PC-9 (cell line): ENCODE results near the gene RIMBP2. TPM values are rescaled to one million over a fixed set of nuclear protein-coding genes. Genes with fewer than 3 reads are reported as not detected.

ENCODE experiments used
- BruUV-seq: library from RNA; stranded (reverse); fragments of 400-500 nt; replicated peaks from 2 replicates; lab custom pipeline; 2021; lab: Mats Ljungman, UMichigan
- CTCF ChIA-PET: fragments of 300-600 bp; sonication (Branson Sonifier 250); formaldehyde crosslinking; loops from one replicate; lab custom pipeline; 2022; ENCODE audit warnings: antibody characterized with exemption; lab: Charles Lee
- POLR2A ChIA-PET: fragments of 300-600 bp; sonication (Branson Sonifier 250); formaldehyde crosslinking; loops from one replicate; lab custom pipeline; 2022; ENCODE audit warnings: antibody characterized with exemption; ENCODE audit not compliant: unreplicated experiment; lab: Charles Lee
- DNase-seq, 2 experiments: peaks; one replicate each; pipeline versions ENCODE4 v3.0.0 to v3.0.0-alpha.2; 2015 to 2022; ENCODE audit warnings: mixed read lengths in 1 of 2
- H2AFZ ChIP-seq: fragments of 200-600 bp; sonication (generic); 2 replicates; pipeline ENCODE4 v1.8.1; 2017; ENCODE audit warnings: antibody characterized with exemption
- H3F3A ChIP-seq: fragments of 200-600 bp; sonication (generic); 2 replicates; pipeline ENCODE4 v1.8.1; 2017; ENCODE audit warnings: antibody characterized with exemption, mild to moderate bottlenecking, low read depth; ENCODE audit not compliant: insufficient read depth
- H3K27ac ChIP-seq: fragments of 200-600 bp; sonication (generic); 2 replicates; pipeline ENCODE4 v1.6.1; 2016; ENCODE audit warnings: mixed run types
- H3K27me3 ChIP-seq: fragments of 200-600 bp; sonication (generic); 2 replicates; pipeline ENCODE4 v1.6.1; 2016; ENCODE audit warnings: low read depth, mixed run types; ENCODE audit not compliant: insufficient read depth
- H3K36me3 ChIP-seq: fragments of 200-600 bp; sonication (generic); 2 replicates; pipeline ENCODE4 v1.6.1; 2016; ENCODE audit warnings: low read depth, mixed run types
- H3K4me1 ChIP-seq: fragments of 200-600 bp; sonication (generic); replicated peaks from 2 replicates; pipeline ENCODE4 v1.6.1; 2016; ENCODE audit warnings: mixed run types; ENCODE audit not compliant: insufficient read depth
- H3K4me2 ChIP-seq: fragments of 200-600 bp; sonication (generic); 2 replicates; pipeline ENCODE4 v1.6.1; 2017; ENCODE audit warnings: mixed run types
- H3K4me3 ChIP-seq: fragments of 200-600 bp; sonication (generic); 2 replicates; pipeline ENCODE4 v1.6.1; 2016; ENCODE audit warnings: mixed run types
- H3K79me2 ChIP-seq: fragments of 200-600 bp; sonication (generic); 2 replicates; pipeline ENCODE4 v1.6.1; 2017; ENCODE audit warnings: low read depth, mixed run types
- H3K9me2 ChIP-seq: fragments of 200-600 bp; sonication (generic); 2 replicates; pipeline ENCODE4 v1.8.1; 2017; ENCODE audit warnings: mild to moderate bottlenecking; ENCODE audit not compliant: insufficient read depth
- H3K9me3 ChIP-seq: fragments of 200-600 bp; sonication (generic); 2 replicates; pipeline ENCODE4 v1.8.1; 2016; ENCODE audit warnings: low read depth; ENCODE audit not compliant: insufficient read depth
- H4K20me1 ChIP-seq: fragments of 200-600 bp; sonication (generic); 2 replicates; pipeline ENCODE4 v1.8.1; 2017; ENCODE audit not compliant: insufficient read depth
- CTCF ChIP-seq: fragments of 200-600 bp; sonication (generic); conservative IDR thresholded peaks from 2 replicates; pipeline ENCODE4 v1.6.1; 2017; ENCODE audit warnings: mixed run types, antibody characterized with exemption, mild to moderate bottlenecking, moderate library complexity
- EZH2 ChIP-seq: fragments of 200-600 bp; sonication (generic); IDR thresholded peaks from 2 replicates; pipeline ENCODE4 v1.8.0; 2017; ENCODE audit warnings: antibody characterized with exemption, low read depth
- intact Hi-C: fragments of 100-400 bp; cut with micrococcal nuclease; formaldehyde crosslinking; loops from one replicate; pipeline ENCODE4 v1.10.0; 2022; ENCODE audit not compliant: unreplicated experiment
- total RNA-seq: library from RNA; stranded (reverse); gene quantifications from 2 replicates; pipeline ENCODE4 v1.2.3, GENCODE V29; 2021

RIMBP2 gene
- total RNA-seq, 1 experiment from 2014 or later: not detected

GRCh38 chr12:130421896-130422295 lies 294.2 kb downstream of the RIMBP2 start:
- H3K4me3 ChIP-seq: no peak overlapping the region
- no peaks in the 10 kb centered on the region for H3K79me2 ChIP-seq
- ChIA-PET POLR2A (no interaction called here), CTCF (no interaction called here)
- no peaks in the 10 kb centered on the region for H3K9me2 ChIP-seq
- H3K4me1 ChIP-seq: no peaks in the 10 kb centered on the region
- TF ChIP-seq EZH2: no peak
- TF ChIP-seq CTCF: no peak
- intact Hi-C loops: no loop called here
- no peaks in the 10 kb centered on the region for H3K36me3 ChIP-seq
- H3K4me2 ChIP-seq: no peak overlapping the region
- H3K27ac ChIP-seq: no peak overlapping the region
- H3K27me3 ChIP-seq: peaks cover 68% of the 10 kb centered on the region
- H2AFZ ChIP-seq: no peak overlapping the region
- no peaks in the 10 kb centered on the region for H4K20me1 ChIP-seq
- no peaks in the 10 kb centered on the region for H3K9me3 ChIP-seq
- DNase-seq: no peak
- BruUV-seq: no TSS peak
- no peaks in the 10 kb centered on the region for H3F3A ChIP-seq

GRCh38 chr12:130420071-130420470 lies 296.0 kb downstream of the RIMBP2 start:
- CTCF ChIA-PET: no interaction called here
- H3K4me3 ChIP-seq: no peak overlapping the region
- no TSS peak for BruUV-seq

GRCh38 chr12:130419116-130419515 lies 297.0 kb downstream of the RIMBP2 start:
- no peak overlapping the region for H3K27ac ChIP-seq
- H3F3A ChIP-seq: no peaks in the 10 kb centered on the region
- no peaks in the 10 kb centered on the region for H4K20me1 ChIP-seq
- peaks cover 40% of the 10 kb centered on the region for H3K27me3 ChIP-seq
- H3K36me3 ChIP-seq: no peaks in the 10 kb centered on the region
- H2AFZ ChIP-seq: no peak overlapping the region
- H3K4me1 ChIP-seq: no peaks in the 10 kb centered on the region
- H3K9me3 ChIP-seq: no peaks in the 10 kb centered on the region
- no peaks in the 10 kb centered on the region for H3K79me2 ChIP-seq
- no peak overlapping the region for H3K4me3 ChIP-seq
- POLR2A ChIA-PET: no interaction called here
- no peak for DNase-seq
- no peak overlapping the region for H3K4me2 ChIP-seq
- intact Hi-C loops: no loop called here
- TF ChIP-seq EZH2 (no peak), CTCF (no peak)
- H3K9me2 ChIP-seq: no peaks in the 10 kb centered on the region
- CTCF ChIA-PET: no interaction called here
- BruUV-seq: no TSS peak

More at GRCh38 chr12:130420071-130420470, 296.0 kb downstream of the RIMBP2 start:
- Histone ChIP-seq H3K36me3 (no peaks in the 10 kb centered on the region), H3K4me1 (no peaks in the 10 kb centered on the region), H3K9me2 (no peaks in the 10 kb centered on the region), H3K79me2 (no peaks in the 10 kb centered on the region), H3K27me3 (peaks cover 49% of the 10 kb centered on the region), H4K20me1 (no peaks in the 10 kb centered on the region), H3K4me2 (no peak overlapping the region), H3K9me3 (no peaks in the 10 kb centered on the region), H2AFZ (no peak overlapping the region), H3K27ac (no peak overlapping the region), H3F3A (no peaks in the 10 kb centered on the region)
- POLR2A ChIA-PET: no interaction called here
- intact Hi-C loops: no loop called here
- DNase-seq: no peak
- TF ChIP-seq CTCF (no peak), EZH2 (no peak)
